Measurements from ENCODE around the gene PRUNE2.

GRCh38 chr9:76917299-76917698 lies 11.4 kb upstream of the PRUNE2 start:
- TF ChIP-seq YY1 (IDR thresholded peaks at IDR 0.05; ENCODE audit: insufficient read depth, insufficient read length), result no peak
- no peak for TF ChIP-seq ZNF274 (IDR thresholded peaks at IDR 0.05; ENCODE audit: low read depth, low read length)

Measured in NT2/D1 (cell line).